GOT3 (cell line): ENCODE measurements around the gene PCMT1.

Source experiments
- DNase-seq: peaks from one replicate; lab custom pipeline; 2025; ENCODE audit warnings: mixed read lengths; lab: John Stamatoyannopoulos, UW

Gene PCMT1

DNA sequence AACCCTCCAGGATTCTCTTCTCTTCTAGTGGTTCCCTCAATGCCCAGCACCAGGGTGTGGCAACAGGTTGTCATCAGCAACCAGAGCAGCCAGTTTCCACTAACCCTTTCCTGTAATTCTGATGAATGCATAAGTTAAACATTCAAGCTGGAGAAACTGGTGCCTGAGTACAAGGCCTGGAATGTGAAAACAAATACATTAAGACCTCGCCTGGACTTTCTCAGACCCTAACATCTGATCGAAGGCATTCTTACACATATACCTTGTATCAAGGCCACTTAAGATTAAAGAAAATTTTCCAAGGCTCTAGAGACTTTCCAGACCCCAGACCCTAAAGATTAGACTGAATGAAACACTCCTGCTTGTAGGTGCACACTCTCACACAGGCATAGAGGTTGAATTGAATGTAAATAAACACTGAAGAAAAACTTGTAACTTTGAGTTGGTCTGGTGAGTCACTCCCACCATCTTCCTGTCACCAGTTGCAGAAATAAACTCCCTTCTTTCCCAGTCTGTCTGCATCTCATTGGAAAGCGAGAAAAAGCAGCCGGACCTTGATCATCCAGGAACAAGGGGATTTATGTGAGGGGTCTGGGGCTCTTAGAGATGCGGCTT lies 105.6 kb downstream of the PCMT1 start:
- DNase-seq: no peak

DNA sequence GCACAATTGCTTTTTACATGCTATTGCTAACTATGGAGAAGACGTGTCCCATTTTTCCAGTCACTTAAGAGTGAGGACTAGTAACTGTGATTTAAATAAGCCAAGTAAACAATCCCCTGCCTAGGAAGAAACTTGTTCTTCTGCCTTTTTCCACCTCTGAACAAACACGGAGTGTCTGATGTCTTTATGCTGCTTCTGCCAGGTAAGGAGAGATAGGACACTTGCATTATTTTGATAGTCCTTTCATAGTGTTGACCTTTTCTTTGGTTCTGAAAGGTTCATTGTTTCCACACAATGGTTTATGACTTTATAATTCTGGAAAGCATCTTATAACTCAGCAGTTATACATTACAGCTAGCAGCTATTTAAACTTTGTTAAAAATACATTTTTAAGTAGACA lies 106.2 kb downstream of the PCMT1 start:
- DNase-seq: no peak

DNA sequence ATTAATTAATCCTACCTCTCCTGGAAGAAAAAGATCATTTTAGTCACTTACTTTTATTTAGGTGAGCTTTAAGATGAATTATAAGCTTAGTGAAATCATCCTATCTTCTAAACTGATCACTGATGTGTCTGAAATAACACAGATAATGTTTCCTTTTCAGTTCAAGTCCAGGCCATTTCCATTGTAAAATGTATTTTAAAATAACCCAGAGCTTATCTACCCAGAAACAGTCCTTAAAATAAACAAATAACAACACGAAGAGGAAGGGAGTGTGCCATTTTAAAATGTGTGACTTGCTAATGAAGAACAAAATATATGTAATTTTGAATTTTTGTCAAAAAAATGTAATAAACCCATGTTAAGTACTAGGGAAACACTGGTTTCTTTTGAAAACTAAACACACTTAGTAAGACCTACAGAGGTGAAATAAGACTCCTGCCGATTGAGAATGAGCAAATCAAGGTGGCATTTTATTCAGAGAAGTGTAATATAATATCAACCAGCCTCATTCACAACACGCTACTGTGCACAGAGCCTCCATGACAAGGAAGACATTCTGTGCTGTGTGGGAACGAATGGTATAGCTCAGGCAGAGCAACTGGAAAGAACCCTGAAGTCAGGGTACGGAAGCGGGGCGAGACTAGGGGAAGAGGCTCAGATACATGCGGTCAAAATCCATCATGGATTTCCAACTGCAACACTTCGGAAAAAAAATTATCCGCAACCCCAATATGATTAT lies 106.9 kb downstream of the PCMT1 start:
- no peak for DNase-seq

DNA sequence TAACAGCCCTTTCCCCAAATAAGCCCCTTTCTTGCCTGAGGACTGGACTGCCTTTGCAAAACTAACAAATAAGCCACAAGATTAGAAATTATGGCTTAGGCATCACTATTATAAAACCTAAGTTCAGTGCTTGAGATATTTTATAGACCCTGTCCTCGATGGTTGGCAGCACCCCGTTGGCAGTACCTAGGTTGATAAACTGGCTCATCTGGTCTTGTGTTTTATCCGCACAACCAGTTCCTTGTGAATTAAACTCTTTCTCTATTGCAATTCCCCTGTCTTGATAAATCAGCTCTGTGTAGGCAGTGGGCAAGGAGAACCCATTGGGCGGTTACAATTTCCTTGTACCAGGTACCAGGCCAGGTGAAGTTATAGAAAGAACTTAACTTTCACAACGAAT lies 108.0 kb downstream of the PCMT1 start:
- no peak for DNase-seq

DNA sequence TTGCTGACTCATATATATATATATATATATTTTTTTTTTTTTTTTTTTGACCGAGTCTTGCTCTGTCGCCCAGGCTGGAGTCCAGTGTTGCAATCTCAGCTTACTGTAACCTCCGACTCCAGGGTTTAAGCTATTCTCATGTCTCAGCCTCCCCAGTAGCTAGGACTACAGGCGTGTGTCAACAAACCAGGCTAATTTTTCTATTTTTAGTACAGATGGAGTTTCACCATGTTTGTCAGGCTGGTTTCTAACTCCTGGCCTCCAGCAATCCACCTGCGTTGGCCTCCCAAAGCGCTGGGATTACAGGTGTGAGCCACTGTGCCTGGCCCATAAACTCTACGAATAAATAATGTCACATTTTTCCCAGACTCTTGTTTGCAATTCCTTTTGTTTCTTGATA lies 109.8 kb downstream of the PCMT1 start:
- no peak for DNase-seq

DNA sequence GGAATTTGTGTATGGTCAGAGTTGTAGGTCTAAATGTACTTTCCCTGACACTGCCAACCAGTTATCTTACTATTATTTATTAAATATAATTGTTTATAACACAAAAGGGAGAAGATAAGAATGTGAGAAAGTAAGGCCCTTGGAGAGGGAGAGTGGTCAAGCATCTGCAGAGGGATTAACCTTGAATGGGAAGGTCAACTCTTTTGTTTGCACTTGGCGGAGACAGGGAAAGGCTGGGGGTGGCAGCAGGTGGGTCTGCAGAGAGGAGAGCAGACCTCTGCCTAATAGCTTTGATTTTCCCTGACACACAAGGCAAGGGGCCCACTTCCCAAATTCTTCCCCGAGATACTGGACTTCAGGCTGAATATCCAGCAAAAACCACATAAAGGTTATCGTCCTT lies 110.4 kb downstream of the PCMT1 start:
- no peak for DNase-seq

DNA sequence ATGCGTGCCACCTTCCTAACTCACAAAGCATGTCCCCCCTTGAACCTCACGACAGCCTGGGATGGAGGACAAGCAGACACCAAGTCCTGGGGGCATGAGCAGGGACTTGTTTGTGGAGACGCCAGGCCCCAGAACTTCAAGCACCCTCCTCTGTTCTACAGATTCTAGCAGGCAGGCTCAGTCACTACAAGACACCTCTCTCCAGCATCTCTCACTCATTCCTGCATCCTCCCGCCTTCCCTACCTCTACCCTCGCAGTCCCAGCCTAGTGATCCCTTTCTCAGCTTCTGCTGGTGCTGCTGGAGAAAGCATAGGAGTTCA lies 110.9 kb downstream of the PCMT1 start:
- no peak for DNase-seq
